Heart left ventricle (tissue), 16 donors: ENCODE data around the gene PPCDC. TPM values are rescaled to one million over a fixed set of nuclear protein-coding genes. Genes with fewer than 3 reads are reported as not detected.
A peak's percentile ranks its signal among the peaks of the same experiment; 100 is the strongest.

Source experiments
- ATAC-seq, 4 donors: fragments of 200-7000 bp; cut with Tn5 transposase; one replicate each; pipeline ENCODE4 v1.9.1; 2020 to 2022; ENCODE audit warnings: moderate library complexity in 4 of 4, mild to moderate bottlenecking in 3 of 4, moderate number of reproducible peaks in 1 of 4
- DNase-seq, 5 donors: peaks; one replicate each; pipeline ENCODE4 v3.0.0-alpha.2; 2020
- H3K27ac ChIP-seq, 12 donors: fragments of 200-600 bp; sonication (generic) in 4 of 12; one replicate each; pipeline versions ENCODE4 v1.5.0 to v1.8.0; 2016 to 2022; ENCODE audit warnings: mild to moderate bottlenecking in 2 of 12
- H3K27me3 ChIP-seq, 9 donors: fragments of 200-600 bp; sonication (generic) in 2 of 9; one replicate each; pipeline versions ENCODE4 v1.5.1 to v1.8.0; 2016 to 2022; ENCODE audit warnings: mild to moderate bottlenecking in 3 of 9
- H3K36me3 ChIP-seq, 9 donors: fragments of 200-600 bp; sonication (generic) in 2 of 9; one replicate each; pipeline versions ENCODE4 v1.5.0 to v1.8.0; 2018 to 2022; ENCODE audit warnings: mild to moderate bottlenecking in 2 of 9
- H3K4me1 ChIP-seq, 12 donors: fragments of 200-600 bp; sonication (generic) in 4 of 12; one replicate each; pipeline versions ENCODE4 v1.5.0 to v1.8.0; 2016 to 2022; ENCODE audit warnings: mild to moderate bottlenecking in 3 of 12
- H3K4me3 ChIP-seq, 12 donors: fragments of 200-600 bp; sonication (generic) in 4 of 12; one replicate each; pipeline versions ENCODE4 v1.5.0 to v1.8.0; 2017 to 2022; ENCODE audit warnings: mild to moderate bottlenecking in 9 of 12, moderate library complexity in 4 of 12
- H3K9me3 ChIP-seq, 12 donors: fragments of 200-600 bp; sonication (generic) in 4 of 12; one replicate each; pipeline versions ENCODE4 v1.5.0 to v1.8.0; 2016 to 2022; ENCODE audit warnings: mild to moderate bottlenecking in 1 of 12
- POLR2A ChIP-seq, 2 donors: fragments of 450-650 bp; IDR thresholded peaks; one replicate each; pipeline ENCODE4 v1.6.1; 2017; ENCODE audit warnings: antibody characterized with exemption in 2 of 2, mild to moderate bottlenecking in 2 of 2, moderate library complexity in 2 of 2
- WGBS, 4 donors: extraction: QIAGEN DNeasy Blood & Tissue Kit in 2 of 4; methylation state at CpG; one replicate each; pipeline versions ENCODE4 v1.1.5 to v1.1.7; 2013 to 2018; 5-methylcytosine and 5-hydroxymethylcytosine counted together
- intact Hi-C, 10 donors: fragments of 100-400 bp; cut with DNase I; formaldehyde crosslinking; loops; one replicate each; pipeline versions ENCODE4 v1.11.1 to v1.14.2; 2022
- polyA plus RNA-seq, 2 donors: library from polyadenylated mRNA; stranded (reverse); fragments of 200-250 nt; gene quantifications; one replicate each; pipeline ENCODE4 v1.2.3, GENCODE V29; 2013
- total RNA-seq, 9 donors: library from RNA; depleted of rRNA in 2 of 9; stranded (reverse); fragments of >200 nt in 2 of 9; fragmentation: NEBNext Ultra II Directional in 3 of 9; extraction: Animal tissue kit (Norgen Biotek cat#: 25700) in 3 of 9; gene quantifications; one replicate each; pipeline versions ENCODE4 v1.1.0 to v1.2.4, GENCODE V29; 2016 to 2023
- TF ChIP-seq, protein P1 (sequence below), 12 donors: fragments of 200-600 bp; sonication (generic) in 4 of 12; IDR thresholded peaks; one replicate each; pipeline versions ENCODE4 v1.5.0 to v1.8.0; 2018 to 2022; ENCODE audit warnings: antibody characterized with exemption in 12 of 12, mild to moderate bottlenecking in 5 of 12
- donor health status: ischemic (EF 13 %, LVEDD 7.1; RV severe dilation, severe dysfunction).
- donor health status: healthy with polysubstance abuse.
- donor health status: DM: no; HTN: yes; CAD: no.
- donor health status: DM: no; HTN: no; CAD: no.
- donor health status: ischemic (EF 25% LVEDD 6.9; RV normal size, moderate dysfunction).
- donor health status: ischemic (EF 25% LVEDD 5.7; RV mildly dilated, moderate dysfunction).
- donor health status: healthy.
- donor health status: DM: yes; HTN: yes; CAD: no.
- donor health status: ischemic (EF 35%, LVEDD 5.7; RV mildly dilated, moderate dysfunction).
- donor health status: nonischemic (EF 11% LVEDD 7.7; RV severe dilation, severe dysfunction).
- donor health status: DM: yes; HTN: yes; CAD: no.
- donor health status: PGD.
- donor health status: ischemic (EF 29% LVEDD 5.4; RV normal size, mild dysfunction).
- donor health status: nonischemic (EF 23%, LVEDD 6.1; RV moderate dilation, normal function).

The PPCDC gene
- total and polyA plus RNA-seq, 11 donors: 3.6 to 13.0 (median 5.7) TPM

DNA sequence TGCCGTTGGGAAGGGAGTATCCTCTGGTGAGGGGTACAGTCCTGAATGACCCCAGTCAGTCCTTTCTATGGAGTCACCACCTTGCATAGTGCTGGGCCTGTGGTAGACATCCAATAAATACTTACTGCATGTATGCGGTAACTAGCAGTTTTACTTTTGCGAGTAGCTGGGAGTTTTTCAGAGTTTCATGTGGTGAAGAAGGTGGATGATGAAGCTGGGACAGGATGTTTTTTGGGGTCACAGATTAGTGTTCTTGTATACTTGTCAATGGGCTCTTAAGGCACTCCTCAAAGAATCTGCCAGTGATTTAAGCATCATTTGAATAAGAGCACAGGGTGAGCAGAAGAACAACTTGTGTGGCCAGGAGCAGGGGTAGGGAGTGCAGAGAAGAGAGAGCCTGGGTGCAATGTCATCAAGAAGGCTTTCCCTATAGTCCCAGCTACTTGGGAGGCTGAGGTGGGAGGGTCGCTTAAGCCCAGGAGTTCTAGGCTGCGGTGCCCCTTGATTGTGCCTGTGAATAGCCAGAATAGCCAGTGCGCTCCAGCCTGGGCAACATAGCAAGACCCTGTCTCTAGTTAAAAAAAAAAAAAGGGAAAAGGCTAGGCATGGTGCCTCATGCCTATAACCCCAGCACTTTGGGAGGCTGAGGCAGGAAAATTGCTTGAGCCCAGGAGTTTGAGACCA is 22.1 kb downstream of the PPCDC start:
- H3K4me1 ChIP-seq: peaks cover 62 to 93% (median 83%) of the 10 kb centered on the region in 12 donors
- H3K27ac ChIP-seq: peak overlapping the region in 11 of 12 donors; percentile 80 to 96 (median 89)
- 95 to 99% (median 96%) methylated on average over 6 of the region's 6 CpGs for WGBS, 4 donors
- no peak overlapping the region for H3K4me3 ChIP-seq
- no peaks in the 10 kb centered on the region for H3K36me3 ChIP-seq
- ATAC-seq: no peak
- peak in 1 of 5 donors; percentile 16 for DNase-seq
- no peaks in the 10 kb centered on the region for H3K27me3 ChIP-seq
- TF ChIP-seq, protein P1, sequence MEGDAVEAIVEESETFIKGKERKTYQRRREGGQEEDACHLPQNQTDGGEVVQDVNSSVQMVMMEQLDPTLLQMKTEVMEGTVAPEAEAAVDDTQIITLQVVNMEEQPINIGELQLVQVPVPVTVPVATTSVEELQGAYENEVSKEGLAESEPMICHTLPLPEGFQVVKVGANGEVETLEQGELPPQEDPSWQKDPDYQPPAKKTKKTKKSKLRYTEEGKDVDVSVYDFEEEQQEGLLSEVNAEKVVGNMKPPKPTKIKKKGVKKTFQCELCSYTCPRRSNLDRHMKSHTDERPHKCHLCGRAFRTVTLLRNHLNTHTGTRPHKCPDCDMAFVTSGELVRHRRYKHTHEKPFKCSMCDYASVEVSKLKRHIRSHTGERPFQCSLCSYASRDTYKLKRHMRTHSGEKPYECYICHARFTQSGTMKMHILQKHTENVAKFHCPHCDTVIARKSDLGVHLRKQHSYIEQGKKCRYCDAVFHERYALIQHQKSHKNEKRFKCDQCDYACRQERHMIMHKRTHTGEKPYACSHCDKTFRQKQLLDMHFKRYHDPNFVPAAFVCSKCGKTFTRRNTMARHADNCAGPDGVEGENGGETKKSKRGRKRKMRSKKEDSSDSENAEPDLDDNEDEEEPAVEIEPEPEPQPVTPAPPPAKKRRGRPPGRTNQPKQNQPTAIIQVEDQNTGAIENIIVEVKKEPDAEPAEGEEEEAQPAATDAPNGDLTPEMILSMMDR (IDR thresholded peaks at IDR 0.05): no peak
- TF ChIP-seq POLR2A (IDR thresholded peaks at IDR 0.05): no peak
- intact Hi-C loops: no loop called here
- no peaks in the 10 kb centered on the region for H3K9me3 ChIP-seq

DNA sequence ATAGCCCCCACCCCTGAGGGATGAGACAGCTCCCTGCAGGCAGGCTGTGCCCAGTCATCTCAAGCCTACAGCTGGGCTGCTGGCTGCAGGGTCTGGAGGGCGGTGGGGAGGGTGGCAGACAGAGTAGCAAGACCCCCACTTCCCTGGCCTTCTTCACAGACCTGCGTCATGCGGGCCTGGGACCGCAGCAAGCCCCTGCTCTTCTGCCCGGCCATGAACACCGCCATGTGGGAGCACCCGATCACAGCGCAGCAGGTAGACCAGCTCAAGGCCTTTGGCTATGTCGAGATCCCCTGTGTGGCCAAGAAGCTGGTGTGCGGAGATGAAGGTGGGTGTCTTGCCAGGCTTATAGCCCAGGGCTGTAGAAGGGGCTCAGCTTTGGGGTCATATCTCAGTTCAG is 25.0 kb downstream of the PPCDC start:
- peak in 1 of 5 donors; percentile 25 for DNase-seq
- Histone ChIP-seq H3K27ac (peak overlapping the region; percentile 73 to 96 (median 88)), H3K36me3 (no peaks in the 10 kb centered on the region), H3K4me1 (peaks cover 51 to 94% (median 84%) of the 10 kb centered on the region in 12 donors), H3K4me3 (no peak overlapping the region), H3K9me3 (no peaks in the 10 kb centered on the region), H3K27me3 (no peaks in the 10 kb centered on the region)
- 94 to 98% (median 98%) methylated on average over 8 to 10 of the region's 10 CpGs for WGBS, 4 donors
- intact Hi-C loops: no loop called here
- no peak for TF ChIP-seq POLR2A (IDR thresholded peaks at IDR 0.05)
- TF ChIP-seq, protein P1 (IDR thresholded peaks at IDR 0.05): no peak
- no peak for ATAC-seq

DNA sequence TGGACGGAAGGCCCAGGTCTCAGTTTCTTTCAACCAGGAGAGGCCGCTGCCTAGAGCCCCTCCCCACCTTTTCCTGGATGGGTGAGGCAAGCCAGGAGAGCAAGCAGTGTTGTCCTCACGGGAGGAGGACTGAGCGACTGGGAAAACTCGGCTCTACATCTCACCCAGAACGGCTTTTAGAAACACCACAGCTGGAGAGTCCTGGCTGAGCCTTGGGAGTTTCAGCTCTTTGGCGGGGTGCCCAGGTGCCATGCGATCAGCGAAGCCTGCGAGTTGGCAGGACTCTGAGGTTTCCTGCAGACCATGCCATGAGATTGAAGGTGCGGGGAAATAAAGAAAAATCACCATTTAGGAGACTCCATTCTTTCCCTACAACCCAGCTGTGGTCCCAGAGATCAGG is 26.0 kb downstream of the PPCDC start:
- Histone ChIP-seq H3K36me3 (no peaks in the 10 kb centered on the region), H3K27me3 (no peaks in the 10 kb centered on the region), H3K4me1 (peaks cover 47 to 96% (median 83%) of the 10 kb centered on the region in 12 donors), H3K9me3 (no peaks in the 10 kb centered on the region), H3K27ac (peak overlapping the region; percentile 7 to 96 (median 86)), H3K4me3 (no peak overlapping the region)
- intact Hi-C loops: no loop called here
- 38 to 62% (median 52%) methylated on average over 7 to 11 of the region's 11 CpGs for WGBS, 4 donors
- peak; percentile 32 to 65 (median 42) for ATAC-seq
- peak; percentile 80 to 88 (median 87) for DNase-seq
- no peak for TF ChIP-seq POLR2A (IDR thresholded peaks at IDR 0.05)
- TF ChIP-seq, protein P1 (IDR thresholded peaks at IDR 0.05): no peak

DNA sequence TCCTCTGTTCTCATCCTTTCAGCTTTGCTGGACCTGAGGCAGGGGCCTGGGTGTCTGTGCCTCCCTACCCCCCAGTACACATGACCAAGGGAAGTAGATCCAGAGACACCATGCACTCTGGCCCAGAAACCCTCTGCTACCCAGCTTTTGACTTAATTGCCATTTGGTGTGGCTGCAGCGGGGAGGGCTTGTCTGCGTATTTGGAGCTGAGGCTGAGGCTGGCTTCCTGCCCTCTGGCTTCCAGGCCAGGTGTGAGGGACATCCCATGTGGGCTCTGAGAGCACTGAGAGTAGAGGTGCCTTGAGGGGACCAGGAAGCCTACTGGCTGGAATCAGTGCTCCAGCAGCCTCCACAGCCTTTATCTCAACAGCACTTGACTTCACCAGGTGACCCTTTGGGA is 26.9 kb downstream of the PPCDC start:
- Histone ChIP-seq H3K9me3 (no peaks in the 10 kb centered on the region), H3K4me1 (peaks cover 44 to 96% (median 80%) of the 10 kb centered on the region in 12 donors), H3K27ac (peak overlapping the region in 9 of 12 donors; percentile 4 to 95 (median 85)), H3K27me3 (no peaks in the 10 kb centered on the region), H3K36me3 (no peaks in the 10 kb centered on the region), H3K4me3 (no peak overlapping the region)
- DNase-seq (no peak), ATAC-seq (no peak)
- WGBS, 4 donors: 40 to 71% (median 62%) methylated on average over 2 of the region's 2 CpGs
- TF ChIP-seq, protein P1 (IDR thresholded peaks at IDR 0.05): no peak
- TF ChIP-seq POLR2A (IDR thresholded peaks at IDR 0.05): no peak
- intact Hi-C loops: loop anchor here in 1 of 10 donors (5.0 kb wide), 1 partner anchor 37 kb away; no protein-coding TSS in a partner anchor
